GM19328 (cell line): ENCODE data around the gene ACAP1.

Experiments
- ATAC-seq: cut with Tn5 transposase; IDR thresholded peaks from one replicate; pipeline ENCODE4 v1.9.1; 2021; ENCODE audit warnings: mild to moderate bottlenecking, moderate library complexity; ENCODE audit not compliant: unreplicated experiment

ACAP1 gene

DNA sequence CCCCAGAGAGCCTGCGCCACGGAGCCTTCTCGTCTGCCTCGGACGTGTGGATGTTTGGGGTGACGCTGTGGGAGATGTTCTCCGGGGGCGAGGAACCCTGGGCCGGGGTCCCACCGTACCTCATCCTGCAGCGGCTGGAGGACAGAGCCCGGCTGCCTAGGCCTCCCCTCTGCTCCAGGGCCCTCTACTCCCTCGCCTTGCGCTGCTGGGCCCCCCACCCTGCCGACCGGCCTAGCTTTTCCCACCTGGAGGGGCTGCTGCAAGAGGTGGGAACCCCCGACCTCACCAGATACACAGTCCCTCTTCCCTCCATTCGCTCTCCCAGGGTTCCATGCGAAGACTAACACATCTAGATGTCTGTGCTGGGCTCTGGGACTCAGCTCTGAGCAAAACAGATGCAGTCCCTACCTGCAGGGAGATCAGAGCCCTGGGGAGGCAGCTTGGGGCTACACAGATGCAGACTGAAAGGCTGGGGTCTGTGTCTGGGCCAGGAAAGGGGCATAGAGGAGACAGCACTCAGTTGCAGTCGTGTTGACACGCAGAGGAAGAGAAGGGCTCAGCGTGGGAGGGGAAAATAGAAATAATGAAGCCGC lies 48.3 kb downstream of the ACAP1 start:
- no peak for ATAC-seq

GRCh38 chr17:7388856-7389255 lies 52.5 kb downstream of the ACAP1 start:
- no peak for ATAC-seq

DNA sequence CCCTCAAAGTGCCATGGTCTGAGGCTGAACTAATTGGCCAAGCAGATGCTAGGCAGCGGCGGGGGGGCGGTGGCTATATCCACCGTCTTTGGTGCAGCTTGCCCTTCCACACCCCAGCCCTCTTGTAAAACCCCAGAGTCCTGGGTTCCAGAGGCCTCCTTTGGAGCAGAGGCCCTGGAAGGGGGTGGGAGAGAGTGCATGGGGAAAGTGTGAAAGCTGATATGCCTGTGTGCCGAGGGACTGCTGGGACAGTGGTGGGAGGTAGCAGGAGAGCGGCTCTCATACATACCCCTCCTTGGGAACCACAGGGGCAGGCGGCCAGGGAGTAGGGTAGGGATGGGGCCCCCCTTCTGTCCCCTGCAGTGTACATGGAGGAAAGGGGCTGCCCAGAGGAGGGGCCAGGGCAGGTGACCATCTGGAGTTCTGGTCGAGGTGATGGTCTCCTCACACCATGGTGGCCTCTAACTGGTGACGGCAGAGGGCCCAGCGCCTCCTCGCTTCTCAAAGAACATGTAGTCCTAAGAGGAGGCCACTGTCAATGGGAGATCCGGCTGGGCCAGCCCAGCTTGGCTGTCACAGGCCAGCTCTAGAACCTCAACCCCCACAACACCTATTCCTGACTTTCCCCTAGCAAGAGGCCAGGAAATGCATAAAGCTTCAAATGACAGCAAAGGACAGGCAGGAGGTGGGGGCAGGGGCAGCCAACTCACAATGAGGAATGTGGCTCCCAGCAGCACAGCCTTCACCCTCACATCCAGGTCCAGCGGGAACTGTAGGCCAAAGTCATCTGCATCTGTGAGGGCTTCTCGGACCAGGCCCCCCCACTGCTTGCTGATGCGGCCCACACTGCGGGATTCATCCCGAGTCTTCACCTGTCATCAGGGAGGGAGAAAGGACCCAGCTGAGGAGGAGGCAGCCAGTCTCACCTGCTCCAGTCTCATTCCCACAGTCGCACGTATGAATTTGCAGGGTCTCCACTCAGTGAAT lies 53.9 kb downstream of the ACAP1 start:
- ATAC-seq, result no peak

GRCh38 chr17:7391307-7391706 lies 55.0 kb downstream of the ACAP1 start:
- ATAC-seq, result no peak

DNA sequence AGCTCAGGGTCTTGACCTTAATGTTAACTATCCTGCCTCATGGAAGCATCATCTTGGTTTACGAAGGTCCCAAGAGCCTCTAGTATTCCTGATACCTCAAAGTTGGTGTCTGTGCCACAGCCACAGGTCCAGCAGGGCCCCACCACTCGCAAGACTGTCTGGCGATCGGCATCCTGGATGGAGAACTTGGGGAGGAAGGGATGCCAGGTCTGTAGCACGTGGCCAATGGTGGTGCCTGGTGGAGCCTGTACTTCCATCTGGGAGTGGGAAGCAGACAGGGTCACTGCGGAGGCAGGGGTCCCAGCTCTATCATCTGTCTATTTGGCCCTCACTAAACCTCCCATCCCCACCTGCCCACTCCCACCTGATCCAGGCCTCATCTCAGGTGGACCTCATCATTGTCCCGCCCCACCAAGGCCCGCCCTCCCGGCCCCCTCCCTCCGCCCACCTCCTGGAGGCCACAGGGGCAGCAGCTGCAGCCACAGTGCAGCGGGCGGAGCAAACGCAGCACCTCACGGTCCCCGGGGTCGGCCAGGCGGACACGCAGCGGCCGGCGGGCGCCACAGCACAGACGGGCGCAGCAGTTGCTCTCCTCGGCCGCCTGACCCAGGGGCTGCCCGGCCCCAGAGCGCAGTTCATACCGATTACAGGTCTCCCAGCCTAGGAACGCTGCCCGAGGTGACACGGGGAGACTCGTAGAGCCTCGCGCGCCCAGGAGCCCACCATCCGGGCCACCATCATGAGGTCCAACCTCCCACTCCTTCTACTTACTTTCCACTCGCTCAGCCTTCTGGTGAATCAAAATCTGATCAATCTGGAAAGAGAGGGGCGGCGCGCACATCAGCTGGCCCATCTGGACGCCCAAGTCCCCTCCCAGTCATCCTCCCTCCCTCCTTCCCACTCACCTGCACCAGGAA lies 56.6 kb downstream of the ACAP1 start:
- ATAC-seq, result no peak

DNA sequence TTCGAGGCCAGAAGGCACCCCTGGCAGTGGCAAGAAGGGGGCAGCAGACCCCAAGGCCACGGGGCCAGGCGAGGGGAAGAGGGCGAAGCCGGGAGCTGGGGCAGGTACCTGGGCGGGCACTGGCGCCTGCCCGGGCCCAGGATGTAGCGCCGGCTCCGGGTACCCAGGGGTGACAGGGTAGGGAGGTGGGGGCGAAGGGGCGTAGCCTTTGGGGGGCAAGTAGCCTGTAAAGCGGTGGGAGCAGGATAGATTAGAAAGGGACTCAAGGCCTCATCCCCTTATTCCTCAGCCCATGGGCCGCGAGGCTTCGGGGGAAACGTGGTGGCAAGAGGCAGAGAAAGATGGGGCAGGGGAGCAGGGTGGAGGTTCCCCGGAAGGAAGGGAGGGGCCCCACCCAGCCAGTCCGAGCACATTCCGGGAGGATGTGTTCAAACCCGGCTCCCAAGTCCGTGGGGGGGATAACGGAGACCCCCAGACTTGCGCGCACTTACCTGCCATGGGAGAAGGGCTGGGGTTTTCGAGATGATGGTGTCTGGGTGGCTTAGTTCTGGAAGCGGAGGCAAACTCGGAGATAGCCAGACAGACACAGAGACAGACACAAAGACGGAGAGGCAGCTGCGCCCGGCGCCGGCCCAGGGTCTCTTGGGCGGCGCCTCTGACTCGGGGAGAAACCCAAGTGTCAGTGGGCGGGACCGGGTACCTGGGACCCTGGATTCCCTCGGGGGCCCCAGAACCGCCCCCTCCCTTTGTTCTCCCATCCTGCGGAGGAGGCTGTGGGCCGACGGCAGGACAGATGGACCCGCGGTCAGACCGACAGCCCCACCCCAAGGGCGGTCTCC lies 57.5 kb downstream of the ACAP1 start:
- peak; percentile 52 for ATAC-seq

DNA sequence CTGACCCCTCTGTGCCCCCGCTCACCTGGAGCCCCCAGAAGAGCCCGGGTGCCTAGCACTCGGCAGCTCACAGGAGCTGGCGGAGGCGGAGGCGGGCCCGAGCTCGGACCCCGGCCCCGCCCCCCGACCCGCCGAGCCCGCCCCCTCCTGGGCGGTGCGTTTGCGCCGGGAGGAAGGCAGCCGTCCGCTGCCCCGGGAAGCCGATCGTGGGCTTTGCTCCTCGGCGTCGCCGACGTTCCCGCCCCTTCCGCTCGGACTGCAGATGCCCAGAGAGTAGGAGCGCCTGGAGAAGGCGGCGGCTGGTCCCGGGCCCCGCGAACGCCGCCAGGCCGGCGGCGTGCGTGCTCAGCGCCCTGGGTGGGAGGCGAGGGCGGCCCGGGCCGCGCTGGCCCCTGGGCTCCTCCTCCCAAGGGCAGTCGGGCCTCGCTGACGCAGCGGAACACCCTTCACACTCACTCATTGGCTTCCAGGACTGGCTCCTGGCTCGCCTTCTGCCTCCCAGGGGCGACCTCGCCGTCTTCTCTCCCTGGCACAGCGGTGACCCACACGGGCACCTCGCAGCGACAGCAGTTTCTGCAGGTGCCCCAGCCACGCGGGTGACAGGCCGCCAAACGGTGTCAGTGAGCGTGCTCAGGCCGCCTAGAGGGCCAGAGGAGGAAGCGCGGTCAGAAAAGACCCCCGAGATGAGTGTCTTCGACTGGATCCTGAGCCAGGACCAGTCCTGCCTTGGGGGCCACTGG lies 58.3 kb downstream of the ACAP1 start, which contains the start of gene PLSCR3:
Gene PLSCR3, minus strand, starts transcription at position 74 of the 740 bp plus-strand sequence. CDS start 415 bp downstream, outside the sequence.
- ATAC-seq, result peak; percentile 81

- no peak for ATAC-seq
These were observed 59.8 kb downstream of the ACAP1 start for GRCh38 chr17:7396147-7396546.

GRCh38 chr17:7398612-7399011 lies 62.3 kb downstream of the ACAP1 start:
- ATAC-seq, result no peak
